ENCODE measurements around the gene CDK14.

GRCh38 chr7:91039033-91039432 is 442.9 kb downstream of the CDK14 start:
- TF ChIP-seq CREB1 (IDR thresholded peaks at IDR 0.05; ENCODE audit: low read depth) = no peak
- no peak for TF ChIP-seq EGR1 (IDR thresholded peaks at IDR 0.05; ENCODE audit: borderline replicate concordance in 1 of 2, low read depth in 2 of 2, low read length in 2 of 2)
- TF ChIP-seq, protein P1, sequence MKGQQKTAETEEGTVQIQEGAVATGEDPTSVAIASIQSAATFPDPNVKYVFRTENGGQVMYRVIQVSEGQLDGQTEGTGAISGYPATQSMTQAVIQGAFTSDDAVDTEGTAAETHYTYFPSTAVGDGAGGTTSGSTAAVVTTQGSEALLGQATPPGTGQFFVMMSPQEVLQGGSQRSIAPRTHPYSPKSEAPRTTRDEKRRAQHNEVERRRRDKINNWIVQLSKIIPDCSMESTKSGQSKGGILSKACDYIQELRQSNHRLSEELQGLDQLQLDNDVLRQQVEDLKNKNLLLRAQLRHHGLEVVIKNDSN (IDR thresholded peaks at IDR 0.05; ENCODE audit: borderline replicate concordance, extremely low read length, insufficient read depth, low read depth, low read length) = no peak

Measured in GM12878 (cell line).